Right renal cortex interstitium (tissue), 3 donors: ENCODE data around the gene TRPV6. TPM values are rescaled to one million over a fixed set of nuclear protein-coding genes. Genes with fewer than 3 reads are reported as not detected.

ENCODE experiments used
- DNase-seq, 3 donors: peaks; one replicate each; pipeline ENCODE4 v3.0.0-alpha.2; 2013; ENCODE audit warnings: low read depth in 3 of 3, low spot score in 2 of 3
- polyA plus RNA-seq, 3 donors: library from polyadenylated mRNA; unstranded; fragments of 120-200 nt; gene quantifications; one replicate each; pipeline ENCODE4 v1.2.1, GENCODE V29; 2013; ENCODE audit not compliant: insufficient read length in 3 of 3

TRPV6 gene
- polyA plus RNA-seq, 3 donors, result 10.3 to 11.4 (median 10.4) TPM

DNA sequence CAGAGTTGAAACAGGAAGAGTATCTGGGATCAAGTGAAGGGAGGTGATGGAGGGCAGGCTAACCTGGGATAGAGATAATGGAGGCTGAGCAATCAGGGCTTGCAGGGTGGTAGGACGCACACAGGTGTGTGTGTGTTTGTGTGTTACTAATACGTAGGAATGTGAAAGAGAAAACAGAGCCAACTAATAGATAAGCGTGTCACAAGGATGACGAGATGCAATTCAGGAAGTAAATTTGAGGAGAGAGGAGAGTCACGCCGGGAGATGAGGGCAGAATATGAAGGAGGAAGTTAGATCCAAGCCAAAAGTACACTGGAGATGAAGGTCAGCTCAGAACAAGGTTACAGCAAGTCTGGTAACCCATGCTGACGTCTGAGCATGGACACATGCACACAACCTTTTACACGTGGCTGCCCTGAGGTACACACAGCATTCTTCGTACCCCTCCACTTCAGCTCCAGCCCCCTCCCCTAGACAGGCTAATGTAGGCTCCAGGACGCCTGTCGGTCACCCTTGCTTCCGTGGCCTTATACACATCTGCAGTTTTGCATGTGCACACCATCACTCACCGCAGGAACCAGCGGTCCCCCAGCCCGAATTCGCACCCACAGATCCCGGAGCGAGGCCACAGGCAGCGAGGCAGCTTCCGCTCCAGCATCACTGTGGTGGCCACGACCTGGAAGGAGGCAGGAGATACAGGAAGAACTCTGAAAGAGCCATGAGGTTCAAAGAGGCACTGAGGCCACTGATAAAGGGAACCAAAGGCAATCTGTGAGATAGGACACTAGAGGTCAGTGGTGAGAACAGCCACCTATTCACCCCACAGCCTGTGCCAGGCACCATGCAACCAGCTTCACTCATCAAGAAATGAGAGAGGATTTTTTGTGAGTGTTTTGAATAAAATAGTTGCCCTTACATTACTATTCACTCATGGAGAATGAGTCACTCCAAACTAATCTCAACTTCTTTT lies 23.7 kb upstream of the TRPV6 start:
- no peak for DNase-seq

GRCh38 chr7:142908290-142908689 lies 22.7 kb upstream of the TRPV6 start:
- DNase-seq, result no peak

- no peak for DNase-seq
These were observed 21.1 kb upstream of the TRPV6 start for GRCh38 chr7:142906643-142907042.

- DNase-seq, result no peak
These were observed 20.2 kb upstream of the TRPV6 start for GRCh38 chr7:142905759-142906158.

DNA sequence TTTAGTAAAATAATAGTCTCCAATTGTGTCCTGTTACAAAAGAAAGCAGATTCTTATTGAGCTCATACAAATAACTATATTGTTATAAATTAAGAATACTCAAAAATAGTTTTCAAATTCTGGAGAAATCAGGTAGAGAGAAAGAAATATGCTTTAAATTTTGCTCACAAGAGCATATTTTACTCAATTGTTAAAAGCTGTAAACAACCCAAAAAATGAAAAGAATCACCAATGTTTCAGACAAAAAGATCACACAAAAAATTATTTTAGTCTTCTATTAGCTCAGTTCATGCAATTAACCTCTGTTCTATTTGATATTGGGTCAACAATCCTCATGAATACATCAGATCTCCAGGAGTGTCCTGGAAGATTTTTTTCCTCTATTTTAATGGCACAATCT lies 18.6 kb upstream of the TRPV6 start:
- no peak for DNase-seq

DNA sequence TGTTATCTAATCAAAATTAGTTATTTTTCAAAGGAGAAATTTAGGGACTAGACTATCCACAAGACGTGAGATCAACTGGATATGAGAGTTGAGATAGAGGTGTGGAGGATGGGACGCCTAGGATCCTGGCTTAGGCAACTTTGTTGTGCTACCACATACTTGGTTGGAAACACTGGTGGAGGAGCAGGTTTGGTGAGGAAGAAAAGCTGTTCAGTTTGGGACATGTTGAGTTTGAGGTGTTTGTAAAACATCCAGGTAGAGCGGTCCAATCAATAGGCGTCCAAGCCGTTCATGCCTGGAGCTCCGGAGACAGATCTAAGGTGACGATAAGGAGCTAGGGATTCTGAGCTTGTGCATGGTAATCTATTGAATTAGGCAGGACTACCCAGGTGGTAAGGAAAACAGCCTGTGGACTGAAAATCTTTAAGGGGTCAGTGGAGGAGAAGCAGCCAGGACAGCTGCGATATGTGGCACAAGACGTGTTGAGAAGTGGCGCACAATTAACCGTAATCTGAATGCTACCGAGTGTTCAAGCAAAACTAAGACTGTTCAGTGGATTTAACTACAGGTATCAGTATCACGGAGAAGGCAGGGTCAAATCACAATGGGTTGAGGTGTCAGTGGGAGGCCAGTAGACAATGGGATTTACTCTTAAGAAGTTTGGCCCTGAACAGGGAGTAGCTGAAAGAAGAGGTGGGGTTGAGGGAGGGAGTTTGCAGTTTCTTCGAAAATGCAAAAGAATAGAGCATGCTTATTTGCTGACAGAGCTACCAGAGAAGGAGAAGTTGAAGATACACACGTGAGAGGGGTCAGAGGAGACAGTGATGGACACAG lies 16.1 kb upstream of the TRPV6 start:
- no peak for DNase-seq

GRCh38 chr7:142899661-142900060 lies 14.1 kb upstream of the TRPV6 start:
- DNase-seq, result no peak

GRCh38 chr7:142898377-142899170 lies 13.0 kb upstream of the TRPV6 start:
- no peak for DNase-seq

- no peak for DNase-seq
These were observed 12.1 kb upstream of the TRPV6 start for GRCh38 chr7:142897691-142898090.

- no peak for DNase-seq
These were observed 11.3 kb upstream of the TRPV6 start for GRCh38 chr7:142896741-142897379.

- no peak for DNase-seq
These were observed 10.6 kb upstream of the TRPV6 start for GRCh38 chr7:142896151-142896550.

GRCh38 chr7:142894985-142895593 lies 9.5 kb upstream of the TRPV6 start:
- DNase-seq, result no peak

DNA sequence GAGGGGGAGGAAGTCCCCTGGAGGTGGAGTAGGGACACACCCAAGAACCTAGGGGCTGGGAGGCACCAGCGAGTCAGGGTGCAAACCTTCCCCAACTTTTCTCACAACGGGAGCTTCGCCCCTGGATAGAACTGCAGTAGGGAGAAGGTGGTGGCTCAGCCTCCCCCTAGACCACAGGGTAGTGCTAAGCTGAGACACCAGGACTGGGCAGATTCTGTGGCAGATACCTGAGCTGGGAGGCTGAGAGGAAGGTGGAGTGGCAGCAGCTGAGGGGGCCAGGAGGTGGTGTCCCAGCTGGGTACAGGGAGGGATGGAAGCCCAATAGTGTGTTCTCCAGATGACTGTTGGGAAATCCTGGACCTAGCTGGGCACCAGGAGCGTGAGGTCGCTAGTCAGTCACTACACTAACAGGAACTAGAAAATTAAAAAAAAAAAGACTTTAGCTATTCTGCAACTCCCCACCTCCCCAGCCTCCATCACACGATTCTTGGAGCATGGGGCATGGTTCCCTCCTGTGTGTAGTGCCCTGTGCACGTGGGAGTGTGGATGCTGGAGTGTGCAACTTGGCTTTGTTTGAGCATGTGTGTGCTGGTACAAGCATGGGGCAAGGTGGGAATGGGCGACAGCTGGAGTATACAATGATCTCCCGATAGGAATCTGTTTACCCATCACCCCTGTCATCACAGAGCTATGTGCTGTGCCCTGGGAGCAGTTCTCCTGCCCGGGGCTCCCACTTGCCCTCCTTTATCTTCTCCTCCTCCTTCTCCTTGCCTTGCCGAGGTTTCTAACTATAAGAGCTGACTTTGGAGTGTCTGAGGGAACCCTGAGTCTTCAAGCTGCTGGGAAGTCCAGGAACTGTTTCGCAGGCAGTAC lies 8.8 kb upstream of the TRPV6 start:
- DNase-seq, result no peak

- DNase-seq, result no peak
These were observed 7.4 kb upstream of the TRPV6 start for GRCh38 chr7:142892951-142893350.

DNA sequence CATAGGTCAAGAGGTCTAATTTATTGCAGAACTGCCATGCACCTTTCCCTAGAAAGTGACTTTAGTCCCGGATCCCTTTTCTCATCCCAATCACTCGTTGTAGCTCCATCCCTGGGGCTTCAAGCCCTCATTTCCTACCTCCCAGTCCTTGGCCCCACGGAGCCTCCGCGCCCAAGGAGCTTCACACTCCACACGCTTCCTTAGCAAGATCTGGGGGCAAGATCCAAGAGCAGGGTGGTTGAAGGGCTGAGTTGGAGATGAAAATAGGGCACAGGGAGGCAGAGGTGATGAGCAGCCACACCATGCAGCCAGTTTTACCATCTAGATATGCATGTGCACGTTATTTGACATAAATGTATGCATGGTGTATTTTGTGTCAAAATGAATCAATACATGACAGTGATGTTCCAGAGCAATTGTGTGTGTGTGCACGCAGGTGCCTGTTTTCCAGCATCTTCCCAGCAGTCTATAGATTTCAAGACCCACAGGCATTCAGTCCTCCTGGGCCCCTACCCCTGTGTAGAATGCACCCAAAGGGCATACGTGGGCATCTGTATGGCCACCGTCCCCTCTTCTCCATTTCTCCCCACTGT lies 6.0 kb upstream of the TRPV6 start:
- no peak for DNase-seq

DNA sequence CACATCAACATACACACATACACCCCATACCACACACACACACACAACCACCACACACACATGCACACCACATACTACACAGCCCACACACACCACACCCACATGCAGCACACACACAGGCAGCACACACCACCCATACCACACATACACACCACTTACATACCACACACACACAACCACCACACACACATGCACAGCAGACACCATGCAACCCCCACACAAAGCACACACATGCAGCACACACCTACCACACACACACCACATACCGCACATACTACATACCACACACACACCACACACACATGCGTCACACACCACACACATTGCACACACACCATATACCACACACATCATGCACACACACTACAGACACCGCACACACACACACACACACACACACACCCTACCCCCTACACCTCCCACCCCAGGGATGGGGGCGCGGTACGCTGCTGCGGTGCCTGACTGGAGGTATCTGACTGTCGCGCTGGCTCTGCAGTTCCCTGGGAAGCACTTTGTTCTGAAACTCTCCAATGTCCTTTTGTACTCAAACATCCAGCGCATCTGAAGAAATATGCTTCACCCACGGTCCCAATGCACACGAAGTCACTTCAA lies 5.4 kb upstream of the TRPV6 start:
- DNase-seq, result no peak

- no peak for DNase-seq
These were observed 4.3 kb upstream of the TRPV6 start for GRCh38 chr7:142889816-142890215.
